GM18858 (cell line): ENCODE data around the gene KLK12.
"Not testable (repeated sequence)": the region's sequence is repeated elsewhere in the genome, so short reads cannot be mapped to it uniquely, and the experiment has no call there.

Source experiments
- ATAC-seq: cut with Tn5 transposase; IDR thresholded peaks from one replicate; pipeline ENCODE4 v1.9.1; 2021; ENCODE audit not compliant: unreplicated experiment

The KLK12 gene

DNA sequence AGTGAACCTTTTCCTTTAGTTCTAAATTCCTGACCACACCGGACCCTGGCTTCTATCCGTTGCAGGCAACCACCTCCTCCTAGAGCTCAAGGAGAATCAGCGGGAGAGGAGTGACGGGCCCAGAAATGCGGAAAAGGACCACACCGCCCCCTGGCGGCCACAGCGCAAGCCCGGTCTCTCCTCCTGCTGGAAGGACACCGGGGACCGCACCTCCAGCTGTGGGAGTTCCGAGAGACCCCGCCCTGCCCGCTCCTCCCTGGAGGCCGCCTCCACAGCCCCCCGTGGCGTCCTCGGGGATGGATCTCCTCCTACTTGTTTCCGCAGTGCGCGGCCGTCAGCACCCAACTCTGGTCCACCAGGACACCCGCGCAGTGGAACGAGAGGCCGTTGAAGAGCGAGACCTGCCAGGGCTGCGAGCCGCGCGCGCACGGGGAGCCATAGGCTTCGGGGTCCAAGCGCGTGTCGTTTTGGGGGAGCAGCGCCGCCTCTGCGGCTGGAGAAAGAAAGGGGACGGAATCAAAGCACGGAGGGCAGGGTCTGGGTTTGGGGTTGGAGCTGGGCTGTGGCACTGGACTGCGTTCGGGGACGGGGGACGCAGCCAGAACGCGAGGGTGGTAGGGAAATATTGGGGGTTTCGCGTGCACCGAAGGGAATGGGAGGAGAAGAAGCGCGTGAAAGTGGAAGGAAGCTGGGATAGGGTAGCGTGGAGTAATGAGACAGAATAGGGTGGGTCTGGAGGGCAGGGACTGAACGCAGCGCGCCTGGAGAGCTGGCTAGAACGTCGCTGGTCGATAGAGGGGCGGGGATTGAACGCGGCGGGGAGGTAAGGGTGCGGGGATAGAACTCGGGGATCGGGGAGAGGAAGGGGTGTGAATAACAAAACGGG is 17.8 kb downstream of the KLK12 start:
- no peak for ATAC-seq

DNA sequence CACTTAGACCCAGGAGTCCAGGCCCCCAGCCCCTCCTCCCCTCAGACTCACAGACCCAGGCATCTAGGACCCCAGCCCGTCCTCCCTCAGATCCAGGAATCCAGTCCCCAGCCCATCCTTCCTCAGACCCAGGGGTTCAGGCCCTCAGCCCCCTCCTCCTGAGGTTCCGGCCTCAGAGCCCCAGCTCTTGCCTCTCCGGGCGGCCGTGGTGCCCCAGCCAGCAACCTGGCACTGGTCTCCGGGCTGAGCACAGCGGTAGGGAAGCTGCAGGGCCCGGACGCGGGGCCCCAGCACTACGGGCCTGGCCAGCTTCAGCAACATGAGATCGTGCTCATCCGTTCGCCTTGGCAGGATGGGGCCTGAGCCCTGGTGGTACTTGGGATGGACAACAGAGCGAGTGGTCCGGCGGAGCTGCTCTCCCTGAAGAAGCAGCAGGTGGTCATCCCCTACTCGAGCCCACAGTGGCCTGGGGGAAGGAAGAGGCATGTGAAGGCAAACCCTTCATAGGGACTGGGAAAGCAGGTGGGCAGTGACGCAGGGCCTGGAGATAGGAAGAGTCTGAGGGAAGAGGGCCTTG is 19.0 kb downstream of the KLK12 start:
- no peak for ATAC-seq

DNA sequence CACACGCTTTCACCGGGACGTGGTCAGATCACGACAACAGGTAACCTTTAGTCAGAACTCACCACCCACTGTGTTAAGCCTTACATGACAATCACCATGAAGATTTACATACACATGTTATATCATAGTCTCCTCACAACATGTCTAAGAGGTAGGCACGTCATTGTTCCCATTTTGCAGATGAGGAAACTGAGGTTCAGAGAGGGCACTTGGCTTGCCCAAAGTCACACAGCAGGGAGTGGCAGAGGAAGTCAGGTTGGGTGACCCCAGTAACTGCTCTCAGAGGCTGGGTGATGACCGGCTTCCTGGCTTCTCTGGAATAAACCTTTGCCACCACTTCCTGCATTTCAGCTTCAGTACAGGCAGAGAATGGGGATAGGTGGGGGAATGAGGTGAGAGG is 20.6 kb downstream of the KLK12 start:
- no peak for ATAC-seq

DNA sequence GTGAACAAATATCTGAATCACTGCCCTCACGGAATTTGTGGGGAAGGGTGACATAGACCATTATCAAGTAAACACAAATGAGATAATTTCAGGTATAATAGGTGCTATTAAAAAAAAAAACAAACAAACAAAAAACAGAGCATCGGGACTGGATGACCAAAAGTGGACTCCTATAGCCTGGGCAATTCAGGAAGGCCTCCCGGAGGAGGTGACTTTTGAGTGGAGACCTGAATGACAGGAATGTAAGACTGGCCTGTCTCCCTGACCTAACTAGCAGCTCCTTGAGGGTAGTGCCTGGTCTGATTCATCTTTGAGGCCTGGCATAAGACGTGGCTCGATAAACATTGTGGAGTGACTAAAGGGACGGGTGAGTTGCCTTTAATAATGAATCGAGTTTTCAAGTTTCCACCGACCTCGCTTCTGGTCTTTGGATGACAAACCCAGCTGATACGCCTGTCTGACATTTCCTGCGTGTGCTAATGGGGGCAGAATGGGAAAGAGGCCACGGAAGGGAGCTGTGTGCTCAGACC is 22.1 kb downstream of the KLK12 start:
- ATAC-seq, result no peak

DNA sequence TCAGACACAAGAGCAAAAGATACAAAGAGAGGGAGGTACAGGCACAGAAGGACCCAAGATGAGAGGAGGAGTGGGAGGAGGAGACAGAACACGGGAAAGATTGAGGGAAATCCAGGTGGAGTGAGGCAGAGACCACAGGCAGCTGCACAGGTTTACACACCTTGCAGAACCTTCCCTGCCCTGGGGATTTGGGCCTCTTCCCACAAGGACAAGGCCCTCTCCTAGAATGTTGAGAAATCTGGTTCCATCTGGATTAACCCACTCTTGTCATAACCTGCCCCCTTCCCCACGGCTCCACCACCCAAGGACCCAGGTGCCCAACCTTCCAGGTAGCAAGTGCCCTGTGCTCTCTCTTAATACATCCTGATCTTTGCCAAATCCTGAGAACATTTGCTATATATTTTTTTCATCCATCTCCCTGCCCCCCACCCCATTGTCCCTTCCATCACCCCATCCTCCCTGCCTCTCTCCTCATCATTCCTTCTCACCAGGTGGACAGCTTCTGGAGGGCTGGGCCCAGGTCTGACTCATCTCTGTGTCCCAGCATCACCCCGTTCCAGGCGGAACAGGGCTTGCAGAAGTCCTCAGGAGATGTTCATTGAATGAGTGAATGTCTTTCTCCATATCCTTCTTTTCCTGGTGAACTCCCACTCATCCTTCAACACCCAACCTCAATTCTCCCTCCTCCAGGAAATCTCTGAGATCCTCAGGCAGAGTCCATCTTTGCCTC is 24.6 kb downstream of the KLK12 start:
- ATAC-seq, result no peak

DNA sequence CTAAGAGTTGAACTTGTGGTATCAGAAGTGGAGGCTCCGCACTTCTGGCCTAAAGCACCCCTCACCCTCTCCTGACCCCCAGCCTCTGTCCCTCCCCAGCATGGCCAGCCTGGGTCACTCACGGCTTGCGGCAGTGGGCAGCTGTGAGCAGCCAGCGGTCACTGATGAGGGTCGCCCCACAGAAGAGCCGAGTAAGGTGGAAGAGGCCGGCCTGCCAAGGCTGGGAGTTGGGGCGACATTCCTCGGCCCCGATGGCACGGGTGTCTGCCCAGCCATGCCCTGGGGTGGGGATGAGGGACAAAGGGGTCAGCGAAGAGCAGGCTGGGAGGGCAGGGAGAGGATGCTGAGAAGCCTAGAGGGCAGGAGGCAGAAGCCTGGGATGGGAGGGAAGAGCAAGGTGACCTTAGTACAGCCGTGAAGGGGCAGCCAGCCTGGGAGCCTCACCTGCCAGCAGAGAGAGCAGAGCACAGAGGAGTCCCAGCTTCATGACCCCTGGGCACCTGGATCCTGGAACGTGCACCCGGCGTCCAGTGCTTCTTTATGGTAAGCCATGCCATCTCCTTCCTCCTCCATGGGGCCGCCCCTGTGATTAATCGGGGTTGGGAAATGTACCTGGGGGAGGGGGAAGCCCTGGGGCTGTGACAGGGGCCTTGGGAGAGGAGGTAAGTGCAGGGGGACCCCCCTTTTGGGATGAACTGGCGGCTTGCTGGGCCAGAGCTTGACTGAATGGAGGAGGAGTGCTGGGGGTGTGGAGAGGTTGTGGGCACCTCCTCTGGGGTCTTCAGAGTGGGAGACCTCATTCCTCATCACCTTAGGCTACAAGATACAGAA is 25.5 kb downstream of the KLK12 start:
- no peak for ATAC-seq

DNA sequence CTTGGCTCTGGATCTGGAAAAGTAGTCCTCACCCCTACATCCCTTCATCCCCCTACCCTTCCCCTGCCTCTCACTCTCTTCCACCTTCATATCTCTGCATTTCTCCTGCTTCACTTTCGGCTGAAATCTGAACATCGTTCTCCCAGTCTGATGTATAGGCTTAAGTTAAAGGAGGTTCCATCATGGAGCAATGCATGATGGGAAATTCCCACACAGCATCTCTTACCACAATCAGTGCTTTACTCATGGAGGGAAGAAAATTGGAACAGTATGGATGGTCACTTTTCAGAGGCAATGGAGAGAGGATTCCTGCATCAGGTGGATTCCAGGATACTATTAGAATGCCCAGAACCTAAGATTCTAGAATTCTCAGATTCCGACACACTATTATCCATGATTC is 27.3 kb downstream of the KLK12 start:
- ATAC-seq, result no peak

DNA sequence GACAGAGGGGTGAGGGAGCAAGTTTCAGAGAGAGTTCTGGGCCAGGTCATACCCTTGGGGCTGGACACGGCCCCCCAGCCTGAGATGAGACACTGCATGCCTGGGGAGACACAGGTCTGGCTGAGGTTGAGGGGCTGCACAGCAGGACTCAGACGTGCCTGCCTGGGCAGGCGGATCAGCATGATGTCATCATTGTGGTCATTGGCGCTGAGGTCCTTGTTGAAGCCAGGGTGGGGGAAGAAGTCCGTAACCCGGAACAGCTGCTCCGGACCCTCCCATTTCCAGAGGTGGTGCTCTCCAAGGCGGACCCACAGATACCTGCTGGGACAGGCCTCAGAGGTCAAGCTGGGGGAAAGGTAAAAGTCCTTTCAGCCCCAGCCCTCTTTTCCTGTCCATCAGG is 28.4 kb downstream of the KLK12 start:
- ATAC-seq, result no peak

DNA sequence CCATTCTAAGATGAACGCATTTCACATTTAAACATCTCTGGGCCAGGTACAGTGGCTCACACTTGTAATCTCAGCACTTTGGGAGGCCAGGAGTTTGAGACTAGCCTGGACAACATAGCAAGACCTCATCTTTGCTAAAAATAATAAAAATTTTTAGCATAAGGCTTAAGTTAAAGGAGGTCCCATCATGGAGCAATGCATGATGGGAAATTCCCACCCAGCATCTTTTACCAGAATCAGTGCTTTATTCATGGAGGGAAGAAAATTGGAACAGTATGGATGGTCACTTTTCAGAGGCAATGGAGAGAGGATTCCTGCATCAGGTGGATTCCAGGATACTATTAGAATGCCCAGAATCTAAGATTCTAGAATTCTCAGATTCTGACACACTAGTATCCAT is 29.6 kb downstream of the KLK12 start:
- ATAC-seq, result no peak

DNA sequence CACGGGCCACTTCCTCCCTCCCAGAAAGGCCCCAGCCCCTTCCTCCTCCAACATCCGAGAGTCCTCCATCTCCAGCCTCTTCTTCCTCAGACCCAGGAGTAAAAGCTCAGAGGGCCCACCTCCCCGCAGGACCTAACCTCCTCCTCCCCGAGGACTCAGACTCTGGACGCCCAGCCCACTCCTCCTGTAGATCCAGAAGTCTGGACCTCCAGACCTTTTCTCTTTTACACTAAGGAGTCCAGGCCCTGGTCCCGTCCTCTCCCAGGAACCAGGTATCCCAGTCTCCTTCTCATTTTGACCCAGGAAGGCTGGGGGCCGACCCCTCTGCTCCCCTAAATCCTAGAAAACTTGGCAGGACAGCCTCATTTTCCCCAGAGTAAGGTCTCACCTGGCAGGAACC is 31.5 kb downstream of the KLK12 start:
- ATAC-seq, result no peak

DNA sequence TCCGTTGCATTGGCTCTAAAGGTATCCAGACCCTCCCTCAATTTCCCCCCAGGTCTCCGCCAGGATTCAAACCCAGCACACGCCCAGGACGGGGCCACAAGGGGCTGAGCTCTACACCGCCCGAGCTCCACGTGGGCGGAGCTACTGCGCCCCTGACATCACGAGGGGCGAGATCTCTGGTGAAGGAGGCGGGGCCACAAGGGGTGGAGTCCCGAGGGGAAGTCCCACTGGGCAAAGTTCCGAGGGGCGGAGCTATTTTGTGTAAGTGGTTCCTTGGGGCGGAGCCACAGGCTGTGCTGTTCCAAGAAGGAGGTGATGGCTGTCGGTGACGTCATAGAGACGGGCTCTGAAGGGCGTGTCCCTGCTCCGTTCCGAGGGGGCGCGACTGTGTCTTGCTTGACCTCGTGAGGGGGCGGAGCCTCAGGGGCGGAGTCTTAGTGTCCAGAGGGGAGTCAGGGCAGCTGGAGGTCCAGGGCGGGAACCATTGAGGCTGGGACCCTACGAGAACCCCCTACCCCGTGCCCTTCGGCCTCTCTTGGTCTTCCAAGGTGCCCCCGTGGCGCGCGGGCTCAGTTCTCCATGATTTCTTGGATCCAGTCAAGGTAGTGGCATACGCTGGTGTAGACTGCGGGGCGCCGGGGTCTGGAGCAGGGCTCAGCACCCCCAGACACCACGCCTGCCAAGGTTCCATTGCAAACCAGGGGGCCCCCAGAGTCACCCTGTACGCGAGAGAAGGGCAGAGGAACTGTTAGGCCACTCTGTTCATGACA is 32.1 kb downstream of the KLK12 start:
- no peak for ATAC-seq

DNA sequence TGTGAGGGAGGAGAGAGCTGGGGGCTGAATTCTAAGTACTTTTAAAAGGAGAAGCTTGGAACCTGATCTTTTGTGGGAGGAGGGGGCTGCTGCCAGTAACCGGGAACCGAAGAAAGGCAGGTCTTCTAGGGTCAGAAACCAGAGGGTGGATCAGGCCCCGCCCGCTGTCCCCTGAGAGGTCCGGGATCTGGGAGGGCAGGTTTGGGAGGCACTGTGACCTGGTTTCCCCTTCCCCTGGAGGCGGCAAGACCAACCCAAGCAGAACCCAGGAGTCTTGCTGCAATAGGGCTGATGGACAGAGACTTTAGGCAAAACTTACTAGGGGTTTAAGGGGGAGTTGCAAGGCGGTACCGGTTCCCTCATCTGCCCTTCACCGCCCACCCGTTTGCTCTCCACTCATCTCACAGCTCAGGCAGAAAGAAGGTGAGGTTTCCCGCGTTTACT is 32.7 kb downstream of the KLK12 start:
- no peak for ATAC-seq

DNA sequence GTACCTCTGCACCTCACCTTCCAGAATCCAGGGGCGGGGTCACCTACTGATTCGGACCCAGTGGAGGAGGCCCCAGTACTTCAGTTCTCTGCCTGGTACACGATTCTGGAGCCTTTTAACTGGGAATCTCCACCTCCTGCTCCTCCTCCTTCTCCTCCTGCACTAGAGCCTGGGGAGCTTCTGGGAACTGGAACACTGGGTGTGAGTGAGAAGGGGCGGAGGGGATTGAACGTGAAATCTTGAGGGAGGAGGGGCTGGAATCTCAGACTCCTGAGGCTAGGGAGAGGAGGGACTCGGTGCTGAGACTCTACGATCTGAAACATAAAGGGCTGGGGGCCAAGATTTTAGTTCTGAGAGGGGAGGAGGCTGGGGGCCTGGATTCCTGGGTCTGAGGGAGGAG is 33.3 kb downstream of the KLK12 start, which contains the start of gene KLK8:
Gene KLK8 (minus strand): TSS at position 90 of the 400 bp plus-strand sequence. CDS start 437 bp downstream, outside the sequence.
- ATAC-seq, result no peak

DNA sequence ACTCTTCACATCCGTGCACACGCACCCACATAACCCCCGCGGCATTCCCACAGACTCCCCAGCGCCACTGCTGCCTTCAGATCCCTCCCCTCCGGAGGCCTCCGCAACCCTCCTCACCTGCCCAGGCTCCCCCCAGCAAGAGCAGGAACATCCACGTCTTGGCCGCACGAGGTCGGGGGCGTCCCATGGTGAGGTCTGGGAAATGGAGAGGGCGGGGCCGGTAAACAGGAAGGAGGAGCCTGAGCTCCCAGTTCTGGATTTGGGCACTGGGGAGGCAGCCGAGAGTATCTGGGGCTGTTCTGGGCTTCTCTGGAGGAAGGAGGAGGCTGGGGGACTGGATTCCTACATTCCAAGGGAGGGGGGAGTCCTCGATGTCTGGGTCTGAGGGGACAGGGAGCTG is 33.8 kb downstream of the KLK12 start:
- no peak for ATAC-seq

DNA sequence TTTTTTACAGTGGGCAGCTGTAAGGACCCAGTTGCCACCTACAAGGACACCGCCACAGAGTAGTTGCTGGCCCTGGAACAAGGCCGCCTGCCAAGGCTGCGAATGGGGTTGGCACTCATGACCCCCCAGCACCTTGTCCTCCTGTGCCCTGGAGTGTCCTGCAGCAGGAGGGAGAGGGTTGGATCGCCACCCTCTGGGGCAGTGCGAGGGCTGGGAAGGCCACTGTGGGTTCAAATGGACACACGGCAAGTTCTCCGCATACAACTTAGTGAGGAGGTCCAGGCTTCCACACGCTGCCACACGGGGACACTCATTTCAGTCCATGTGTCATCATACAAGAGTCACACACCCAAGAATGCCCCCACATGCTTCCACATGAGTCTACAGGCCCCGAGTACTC is 34.4 kb downstream of the KLK12 start:
- no peak for ATAC-seq

DNA sequence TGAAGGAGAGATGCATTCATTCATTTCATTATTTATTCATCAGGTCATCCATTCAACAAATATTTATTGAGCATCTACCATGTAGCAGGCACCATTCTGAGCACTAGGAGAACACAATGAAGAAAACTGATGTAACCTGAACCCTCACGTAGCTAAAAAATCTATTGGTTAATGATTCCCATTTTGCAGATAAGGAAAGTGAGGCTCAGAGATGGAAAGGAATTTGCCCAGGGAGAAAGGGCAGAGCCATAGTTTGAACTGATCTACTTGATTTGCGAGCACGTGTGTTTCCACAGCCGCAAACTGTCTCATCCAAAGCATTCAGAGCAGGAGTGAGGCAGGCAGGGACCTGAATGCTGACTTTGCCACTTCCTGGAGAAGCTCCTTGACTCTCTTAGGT is 36.1 kb downstream of the KLK12 start:
- ATAC-seq, result no peak

DNA sequence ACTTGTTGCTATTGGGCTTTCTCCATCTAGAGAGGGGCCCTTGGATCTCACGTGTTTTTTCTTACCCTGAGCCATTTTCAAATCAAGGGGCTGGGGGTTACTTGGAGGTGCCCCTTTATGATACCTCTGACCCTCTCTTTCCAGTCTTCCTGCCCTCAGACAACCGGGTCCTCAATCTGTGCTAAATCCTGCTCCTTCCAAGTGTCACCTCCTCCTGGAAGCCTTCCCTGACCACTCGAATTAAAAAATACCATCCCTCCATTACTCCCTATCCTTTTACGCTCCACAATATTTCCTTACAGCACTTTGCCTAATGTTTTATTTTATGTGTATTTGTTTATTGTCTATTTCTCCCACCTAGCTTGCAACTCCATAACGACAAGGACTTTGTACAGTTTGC is 36.7 kb downstream of the KLK12 start:
- no peak for ATAC-seq

DNA sequence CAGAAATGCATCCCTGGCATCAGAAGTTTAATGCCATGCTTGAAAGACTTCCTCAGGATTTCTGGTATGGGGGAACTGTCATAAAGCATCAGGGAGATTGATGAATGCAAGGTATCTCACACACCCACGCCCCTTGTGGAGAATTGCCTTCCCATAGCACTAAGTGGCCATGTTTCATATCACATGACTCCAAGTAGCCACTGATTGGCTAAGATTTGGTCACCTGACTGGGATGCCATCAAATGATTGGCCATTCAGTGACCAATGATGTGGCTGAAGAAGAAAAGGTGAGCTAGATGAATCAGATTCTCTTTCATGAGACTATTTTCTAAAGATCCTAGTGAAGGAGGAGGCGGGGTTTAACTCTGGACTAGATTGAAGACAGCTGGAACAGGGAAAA is 40.7 kb downstream of the KLK12 start:
- ATAC-seq, result no peak

DNA sequence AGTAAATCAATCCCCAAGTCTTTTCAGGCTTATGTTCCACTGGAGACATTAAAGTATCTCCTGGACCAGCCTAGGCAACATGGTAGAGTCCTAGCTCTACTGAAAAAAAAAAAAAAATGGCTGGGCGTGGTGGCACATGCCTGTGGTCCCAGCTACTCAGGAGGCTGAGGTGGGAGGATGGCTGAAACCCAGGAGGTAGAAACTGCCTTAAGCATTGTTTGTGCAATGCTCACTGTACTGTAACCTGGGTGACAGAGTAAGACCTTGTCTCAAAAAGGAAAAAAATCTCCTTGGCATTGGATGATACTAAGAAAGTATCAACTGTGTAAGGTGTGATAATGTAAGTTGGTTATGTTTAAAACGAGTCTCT is 42.2 kb downstream of the KLK12 start:
- no peak for ATAC-seq

DNA sequence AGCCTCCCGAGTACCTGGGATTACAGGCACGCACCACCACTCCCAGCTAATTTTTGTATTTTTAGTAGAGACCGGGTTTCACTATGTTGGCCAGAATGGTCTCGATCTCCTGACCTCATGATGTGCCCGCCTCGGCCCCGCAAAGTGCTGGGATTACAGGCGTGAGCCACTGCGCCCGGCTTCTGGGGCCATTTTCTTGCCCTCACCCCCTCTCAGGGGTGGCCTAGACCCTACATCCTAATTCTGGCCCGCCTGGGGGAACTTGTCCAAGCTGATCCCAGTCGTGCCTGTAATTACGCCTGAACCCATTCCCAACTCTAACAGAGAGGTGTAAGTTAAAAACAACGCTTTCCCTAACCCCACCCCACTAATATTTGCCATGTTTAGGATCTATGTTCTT is 50.4 kb downstream of the KLK12 start:
- ATAC-seq, result not testable (repeated sequence)
